SJSA1 (cell line): Measurements from ENCODE around the gene RSPH1. TPM values are rescaled to one million over a fixed set of nuclear protein-coding genes. Genes with fewer than 3 reads are reported as not detected.

Source experiments
- DNase-seq, 2 experiments: peaks; one replicate each; pipeline ENCODE4 v3.0.0-alpha.2; 2015 to 2020; ENCODE audit warnings: low spot score in 2 of 2, low read depth in 1 of 2
- H3K27ac ChIP-seq: fragments of 250-450 bp; sonication (Bioruptor Pico); 2 replicates; pipeline ENCODE4 v1.5.1; 2020; ENCODE audit warnings: mild to moderate bottlenecking, moderate library complexity
- H3K27me3 ChIP-seq: fragments of 250-450 bp; sonication (Bioruptor Pico); replicated peaks from 2 replicates; pipeline ENCODE4 v1.5.1; 2020; ENCODE audit warnings: mild to moderate bottlenecking, moderate library complexity
- H3K36me3 ChIP-seq: fragments of 250-450 bp; sonication (Bioruptor Pico); 2 replicates; pipeline ENCODE4 v1.5.1; 2020; ENCODE audit warnings: mild to moderate bottlenecking
- H3K4me1 ChIP-seq: fragments of 250-450 bp; sonication (Bioruptor Pico); replicated peaks from 2 replicates; pipeline ENCODE4 v1.6.1; 2021; ENCODE audit warnings: mild to moderate bottlenecking
- H3K4me3 ChIP-seq: fragments of 250-450 bp; sonication (Bioruptor Pico); 2 replicates; pipeline ENCODE4 v1.5.1; 2020; ENCODE audit warnings: mild to moderate bottlenecking
- H3K9me3 ChIP-seq: fragments of 250-450 bp; sonication (Bioruptor Pico); replicated peaks from 2 replicates; pipeline ENCODE4 v1.5.1; 2020; ENCODE audit warnings: mild to moderate bottlenecking
- total RNA-seq: library from RNA; depleted of rRNA; stranded (reverse); fragments of >200 nt; shearing (Covaris generic); gene quantifications from 2 replicates; pipeline ENCODE4 v1.2.3, GENCODE V29; 2014

Gene RSPH1
- total RNA-seq, 1 experiment from 2014 or later, result not detected

GRCh38 chr21:42445311-42445710 lies 50.7 kb downstream of the RSPH1 start:
- Histone ChIP-seq H3K4me1 (peaks cover 9% of the 10 kb centered on the region), H3K27me3 (no peaks in the 10 kb centered on the region; the same call in 1 of the 2 replicates), H3K36me3 (no peaks in the 10 kb centered on the region), H3K4me3 (no peak overlapping the region), H3K27ac (no peak overlapping the region), H3K9me3 (no peaks in the 10 kb centered on the region)
- DNase-seq, result no peak

- Histone ChIP-seq H3K9me3 (no peaks in the 10 kb centered on the region), H3K4me1 (peaks cover 4% of the 10 kb centered on the region), H3K27ac (no peak overlapping the region)
Measured at GRCh38 chr21:42444745-42445059, 51.3 kb downstream of the RSPH1 start.

DNA sequence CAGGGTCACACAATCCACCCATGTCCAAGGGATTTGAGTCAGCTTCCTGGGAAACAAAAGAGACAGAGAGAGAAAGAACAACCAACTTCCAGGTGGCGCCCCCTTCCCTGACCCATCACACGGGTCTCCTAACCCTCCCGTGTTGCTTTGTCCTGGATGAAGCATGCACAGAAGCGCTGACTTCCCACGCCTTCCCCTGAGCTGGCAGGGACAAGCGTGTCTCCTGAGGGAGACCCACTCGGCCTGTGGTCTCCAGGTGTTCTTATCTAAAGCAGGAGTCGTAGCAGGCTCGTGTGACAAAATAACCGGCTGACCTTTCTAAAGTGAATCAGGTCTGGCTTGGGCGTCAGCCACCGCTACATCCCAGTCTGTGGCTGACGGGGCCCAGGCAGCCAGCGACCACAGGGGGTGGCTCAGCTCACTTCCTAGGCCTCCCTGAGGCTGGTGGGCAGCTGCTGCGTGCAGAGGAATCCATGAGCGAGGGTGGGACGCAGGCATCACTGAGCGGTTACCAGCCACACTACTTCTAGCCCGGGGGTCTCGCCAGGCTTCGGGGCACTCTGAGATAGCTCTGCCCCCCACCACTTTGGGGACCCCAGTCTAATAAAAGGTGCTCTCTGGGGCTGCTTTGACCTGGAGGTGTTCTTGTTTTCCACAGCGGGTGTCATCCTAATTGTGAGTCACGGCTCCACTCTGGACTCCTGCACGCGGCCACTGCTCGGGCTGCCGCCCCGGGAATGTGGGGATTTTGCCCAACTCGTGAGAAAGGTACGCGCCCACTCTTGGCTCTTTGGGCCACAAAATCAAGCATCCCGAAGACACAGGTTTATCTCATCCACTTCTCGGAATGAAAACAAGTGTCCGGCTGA lies 51.9 kb downstream of the RSPH1 start:
- Histone ChIP-seq H3K4me3 (no peak overlapping the region), H3K4me1 (no peaks in the 10 kb centered on the region), H3K9me3 (no peaks in the 10 kb centered on the region), H3K27me3 (no peaks in the 10 kb centered on the region; the same call in 1 of the 2 replicates), H3K36me3 (no peaks in the 10 kb centered on the region), H3K27ac (no peak overlapping the region)
- DNase-seq, result no peak

More at GRCh38 chr21:42444745-42445059, 51.3 kb downstream of the RSPH1 start:
- Histone ChIP-seq H3K27me3 (no peaks in the 10 kb centered on the region; the same call in 1 of the 2 replicates), H3K36me3 (no peaks in the 10 kb centered on the region), H3K4me3 (no peak overlapping the region)
- no peak for DNase-seq

- Histone ChIP-seq H3K9me3 (no peaks in the 10 kb centered on the region), H3K27ac (no peak overlapping the region), H3K4me1 (no peaks in the 10 kb centered on the region), H3K27me3 (no peaks in the 10 kb centered on the region; the same call in 1 of the 2 replicates), H3K36me3 (no peaks in the 10 kb centered on the region), H3K4me3 (no peak overlapping the region)
- no peak for DNase-seq
Measured at GRCh38 chr21:42443181-42443785, 52.7 kb downstream of the RSPH1 start.

- Histone ChIP-seq H3K36me3 (no peaks in the 10 kb centered on the region), H3K4me3 (no peak overlapping the region), H3K9me3 (no peaks in the 10 kb centered on the region), H3K27me3 (no peaks in the 10 kb centered on the region; the same call in 1 of the 2 replicates), H3K4me1 (no peaks in the 10 kb centered on the region), H3K27ac (no peak overlapping the region)
- DNase-seq, result no peak
Measured at GRCh38 chr21:42441963-42442362, 54.1 kb downstream of the RSPH1 start.

DNA sequence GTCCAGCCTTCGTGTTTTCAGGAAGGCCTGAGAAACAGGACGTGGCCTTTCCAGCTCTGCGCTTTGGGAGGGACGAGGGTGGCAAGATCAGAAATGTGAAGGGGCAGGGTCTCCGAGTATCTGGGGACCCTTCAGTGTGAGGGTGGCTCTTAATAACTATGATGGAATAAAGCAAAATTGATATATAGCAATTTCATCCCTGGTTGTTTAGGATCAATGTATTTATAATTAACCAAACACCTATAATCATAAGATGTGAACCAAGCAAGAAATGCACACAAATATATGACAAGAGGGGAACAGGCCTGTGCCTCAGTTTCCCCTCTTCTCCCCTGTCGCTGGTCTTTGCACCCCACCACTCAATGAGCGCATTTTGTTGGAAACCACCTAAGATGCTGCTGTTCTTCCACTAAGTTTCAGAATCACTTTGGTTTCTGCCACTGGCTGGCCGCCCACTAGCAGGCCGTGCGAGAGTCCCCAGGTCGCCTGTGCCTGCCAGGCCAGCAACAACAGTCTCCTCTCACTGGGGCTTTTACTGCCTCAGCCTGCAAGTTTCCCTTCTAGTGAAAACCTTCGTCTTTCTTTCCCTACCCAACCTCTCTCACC lies 55.7 kb downstream of the RSPH1 start:
- no peaks in the 10 kb centered on the region for H3K9me3 ChIP-seq
- no peaks in the 10 kb centered on the region for H3K4me1 ChIP-seq
- no peak overlapping the region for H3K4me3 ChIP-seq
- H3K27ac ChIP-seq, result no peak overlapping the region
- no peak for DNase-seq
- no peaks in the 10 kb centered on the region for H3K36me3 ChIP-seq
- no peaks in the 10 kb centered on the region for H3K27me3 ChIP-seq

GRCh38 chr21:42439284-42440186 lies 56.5 kb downstream of the RSPH1 start:
- DNase-seq, result no peak
- Histone ChIP-seq H3K27ac (no peak overlapping the region), H3K4me3 (no peak overlapping the region), H3K4me1 (no peaks in the 10 kb centered on the region), H3K27me3 (no peaks in the 10 kb centered on the region), H3K36me3 (no peaks in the 10 kb centered on the region), H3K9me3 (no peaks in the 10 kb centered on the region)

DNA sequence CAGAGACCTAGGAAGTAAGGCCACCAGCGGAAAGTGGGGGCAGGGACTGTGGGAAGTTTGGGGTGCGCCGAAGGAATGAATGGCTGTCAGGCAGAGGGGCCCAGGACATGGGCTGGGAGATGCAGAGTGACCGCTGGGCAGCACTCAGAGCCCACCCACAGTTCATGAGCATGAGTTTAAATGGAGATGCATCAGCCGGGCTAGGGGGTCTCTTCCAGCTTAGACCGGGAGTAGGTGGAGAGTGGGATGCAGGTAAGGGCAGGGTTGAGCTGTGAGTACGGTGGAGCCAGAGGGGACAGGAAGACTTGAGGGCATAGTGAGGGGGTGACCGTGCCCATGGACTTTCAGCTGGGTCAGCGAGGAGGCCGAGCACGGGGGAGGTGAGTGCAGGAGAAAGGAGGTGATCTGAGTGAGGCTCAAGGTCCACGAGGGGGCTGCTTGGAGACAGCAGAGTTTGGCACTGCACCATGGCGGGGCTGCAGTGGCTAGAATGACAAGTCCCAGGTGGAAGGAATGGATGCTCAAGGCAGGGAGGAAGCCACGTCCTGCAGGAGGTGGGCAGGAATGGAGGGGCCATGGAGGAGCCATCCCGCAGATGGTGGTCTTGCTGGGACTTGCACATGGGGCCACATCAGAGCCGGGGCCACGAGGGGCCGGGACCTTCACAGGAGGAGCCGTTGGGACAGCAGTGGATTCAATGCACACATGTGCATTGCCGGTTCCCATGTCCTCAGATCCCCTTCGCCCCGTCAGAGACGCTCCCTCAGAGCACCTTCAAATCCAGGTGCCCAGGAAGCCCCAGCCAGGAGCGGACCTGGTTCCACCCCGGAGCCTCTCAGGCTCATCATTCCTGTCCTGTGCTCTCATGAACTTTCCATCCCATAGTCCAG lies 57.5 kb downstream of the RSPH1 start:
- no peaks in the 10 kb centered on the region for H3K4me1 ChIP-seq
- no peak for DNase-seq

GRCh38 chr21:42437786-42438185 lies 58.2 kb downstream of the RSPH1 start:
- Histone ChIP-seq H3K27me3 (no peaks in the 10 kb centered on the region), H3K9me3 (no peaks in the 10 kb centered on the region), H3K4me1 (no peaks in the 10 kb centered on the region), H3K27ac (no peak overlapping the region), H3K36me3 (no peaks in the 10 kb centered on the region), H3K4me3 (no peak overlapping the region)
- no peak for DNase-seq

More for the DNA sequence above, 57.5 kb downstream of the RSPH1 start:
- H3K27ac ChIP-seq, result no peak overlapping the region
- no peaks in the 10 kb centered on the region for H3K36me3 ChIP-seq
- no peak overlapping the region for H3K4me3 ChIP-seq
- no peaks in the 10 kb centered on the region for H3K27me3 ChIP-seq
- H3K9me3 ChIP-seq, result no peaks in the 10 kb centered on the region

DNA sequence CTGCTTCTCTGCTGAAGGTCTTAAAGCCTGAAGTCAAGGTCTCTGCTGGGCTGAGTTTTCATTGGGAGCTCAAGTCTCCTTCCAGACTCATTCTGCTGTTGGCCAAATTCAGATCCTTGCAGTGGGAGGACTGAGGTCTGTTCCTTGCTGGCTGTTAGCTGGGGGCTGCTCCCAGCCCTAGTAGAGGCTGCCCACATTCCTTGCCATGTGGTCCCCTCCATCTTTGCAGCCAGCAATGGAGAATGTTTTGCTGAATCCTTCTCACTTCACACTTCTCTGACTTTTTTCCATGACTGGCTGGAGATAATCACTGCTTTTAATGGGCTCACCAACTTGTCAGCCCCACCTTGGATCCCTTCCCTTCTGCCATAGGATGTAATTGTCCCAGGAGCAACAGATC lies 59.1 kb downstream of the RSPH1 start:
- Histone ChIP-seq H3K27ac (no peak overlapping the region), H3K27me3 (no peaks in the 10 kb centered on the region), H3K9me3 (no peaks in the 10 kb centered on the region), H3K4me1 (no peaks in the 10 kb centered on the region), H3K36me3 (no peaks in the 10 kb centered on the region), H3K4me3 (no peak overlapping the region)
- DNase-seq, result no peak

- H3K27ac ChIP-seq, result no peak overlapping the region
- no peaks in the 10 kb centered on the region for H3K27me3 ChIP-seq
- no peak overlapping the region for H3K4me3 ChIP-seq
- H3K9me3 ChIP-seq, result no peaks in the 10 kb centered on the region
- no peaks in the 10 kb centered on the region for H3K36me3 ChIP-seq
- no peak for DNase-seq
- no peaks in the 10 kb centered on the region for H3K4me1 ChIP-seq
Measured at GRCh38 chr21:42435833-42436232, 60.2 kb downstream of the RSPH1 start.

- H3K9me3 ChIP-seq, result no peaks in the 10 kb centered on the region
- H3K4me3 ChIP-seq, result no peak overlapping the region
Measured at GRCh38 chr21:42435401-42435800, 60.6 kb downstream of the RSPH1 start.

DNA sequence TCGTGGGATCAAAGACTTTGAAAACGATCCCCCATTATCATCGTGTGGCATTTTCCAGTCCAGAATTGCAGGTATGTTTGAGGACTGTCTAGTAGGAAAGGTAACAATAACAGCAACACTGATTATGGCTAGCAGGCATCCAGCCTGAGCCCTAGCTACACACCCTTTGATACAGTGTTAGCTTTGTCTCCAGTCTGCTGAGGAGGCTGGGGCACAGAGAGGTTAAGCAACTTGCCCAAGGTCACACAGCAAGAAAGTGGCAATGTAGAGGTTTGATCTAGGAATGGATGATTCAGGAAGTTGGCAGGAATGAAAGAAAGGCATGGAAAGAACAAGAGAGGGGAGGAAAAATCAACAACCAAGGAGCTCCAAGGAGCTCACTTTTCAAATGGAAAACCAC lies 61.1 kb downstream of the RSPH1 start:
- H3K36me3 ChIP-seq, result no peaks in the 10 kb centered on the region
- DNase-seq, result no peak
- no peaks in the 10 kb centered on the region for H3K9me3 ChIP-seq
- H3K4me1 ChIP-seq, result no peaks in the 10 kb centered on the region
- H3K27me3 ChIP-seq, result no peaks in the 10 kb centered on the region
- no peak overlapping the region for H3K4me3 ChIP-seq
- no peak overlapping the region for H3K27ac ChIP-seq

More at GRCh38 chr21:42435401-42435800, 60.6 kb downstream of the RSPH1 start:
- no peak for DNase-seq
- Histone ChIP-seq H3K27ac (no peak overlapping the region), H3K4me1 (no peaks in the 10 kb centered on the region), H3K36me3 (no peaks in the 10 kb centered on the region), H3K27me3 (no peaks in the 10 kb centered on the region)
